Choroid plexus epithelial cell (primary cell): ENCODE results near the gene VPS39.

Experiments
- DNase-seq: peaks from one replicate; pipeline ENCODE4 v3.0.0-alpha.2; 2010; ENCODE audit warnings: low read depth
- H3K4me3 ChIP-seq: 2 replicates; pipeline ENCODE4 v1.5.1; 2011; ENCODE audit warnings: low read depth, mild to moderate bottlenecking, control low read depth, low read length, moderate library complexity
- TF ChIP-seq, protein P1 (sequence below): conservative IDR thresholded peaks from 2 replicates; pipeline ENCODE4 v1.5.1; 2011; ENCODE audit warnings: low read depth, mild to moderate bottlenecking, control low read depth, inconsistent platforms, low read length, moderate library complexity

The VPS39 gene

DNA sequence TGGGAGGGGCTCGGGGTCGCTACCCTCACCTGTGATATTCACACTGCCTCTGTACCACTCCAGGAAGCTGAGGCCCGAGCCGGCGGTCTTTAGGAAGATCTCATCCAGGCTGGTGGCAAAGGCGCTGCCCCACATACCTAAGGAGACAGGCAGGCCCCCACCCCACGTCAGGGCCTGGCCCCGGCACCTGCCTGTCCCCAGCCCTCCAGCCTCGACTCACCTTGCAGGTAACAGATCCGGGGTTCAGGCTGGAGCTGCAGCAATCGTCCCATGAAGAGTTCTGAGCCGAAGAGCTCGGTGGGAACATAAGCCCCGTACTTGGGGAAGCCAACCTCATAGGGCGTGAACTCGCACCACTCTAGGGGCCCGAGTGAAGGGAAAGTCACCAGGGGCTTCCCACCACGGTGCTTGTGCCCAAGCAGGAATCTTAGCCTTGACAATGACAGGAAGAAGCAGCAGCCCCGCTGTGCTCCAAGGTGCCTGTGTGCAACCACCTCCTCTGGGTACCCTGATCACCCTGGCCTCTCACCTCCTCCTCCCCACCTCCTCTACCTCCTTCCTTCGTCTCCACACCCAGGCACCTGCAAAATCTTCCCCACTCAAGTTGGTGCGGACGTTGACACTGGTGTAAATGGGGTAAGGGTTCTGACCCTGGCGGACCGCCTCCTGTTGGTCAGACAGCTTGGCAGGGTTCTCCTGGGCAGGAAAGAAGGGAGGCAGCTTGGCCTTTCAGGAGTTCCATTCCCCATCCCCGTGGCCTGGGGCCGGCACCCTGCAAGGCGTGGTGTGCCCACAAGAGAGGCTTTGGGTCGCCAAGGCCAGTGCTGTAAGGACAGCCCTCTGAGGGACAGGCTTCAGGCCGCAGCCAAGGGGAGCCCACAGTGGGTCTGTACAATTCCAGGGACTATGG, 62.3 kb downstream of the VPS39 start:
- H3K4me3 ChIP-seq = no peak overlapping the region
- TF ChIP-seq, protein P1, sequence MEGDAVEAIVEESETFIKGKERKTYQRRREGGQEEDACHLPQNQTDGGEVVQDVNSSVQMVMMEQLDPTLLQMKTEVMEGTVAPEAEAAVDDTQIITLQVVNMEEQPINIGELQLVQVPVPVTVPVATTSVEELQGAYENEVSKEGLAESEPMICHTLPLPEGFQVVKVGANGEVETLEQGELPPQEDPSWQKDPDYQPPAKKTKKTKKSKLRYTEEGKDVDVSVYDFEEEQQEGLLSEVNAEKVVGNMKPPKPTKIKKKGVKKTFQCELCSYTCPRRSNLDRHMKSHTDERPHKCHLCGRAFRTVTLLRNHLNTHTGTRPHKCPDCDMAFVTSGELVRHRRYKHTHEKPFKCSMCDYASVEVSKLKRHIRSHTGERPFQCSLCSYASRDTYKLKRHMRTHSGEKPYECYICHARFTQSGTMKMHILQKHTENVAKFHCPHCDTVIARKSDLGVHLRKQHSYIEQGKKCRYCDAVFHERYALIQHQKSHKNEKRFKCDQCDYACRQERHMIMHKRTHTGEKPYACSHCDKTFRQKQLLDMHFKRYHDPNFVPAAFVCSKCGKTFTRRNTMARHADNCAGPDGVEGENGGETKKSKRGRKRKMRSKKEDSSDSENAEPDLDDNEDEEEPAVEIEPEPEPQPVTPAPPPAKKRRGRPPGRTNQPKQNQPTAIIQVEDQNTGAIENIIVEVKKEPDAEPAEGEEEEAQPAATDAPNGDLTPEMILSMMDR = no peak

DNA sequence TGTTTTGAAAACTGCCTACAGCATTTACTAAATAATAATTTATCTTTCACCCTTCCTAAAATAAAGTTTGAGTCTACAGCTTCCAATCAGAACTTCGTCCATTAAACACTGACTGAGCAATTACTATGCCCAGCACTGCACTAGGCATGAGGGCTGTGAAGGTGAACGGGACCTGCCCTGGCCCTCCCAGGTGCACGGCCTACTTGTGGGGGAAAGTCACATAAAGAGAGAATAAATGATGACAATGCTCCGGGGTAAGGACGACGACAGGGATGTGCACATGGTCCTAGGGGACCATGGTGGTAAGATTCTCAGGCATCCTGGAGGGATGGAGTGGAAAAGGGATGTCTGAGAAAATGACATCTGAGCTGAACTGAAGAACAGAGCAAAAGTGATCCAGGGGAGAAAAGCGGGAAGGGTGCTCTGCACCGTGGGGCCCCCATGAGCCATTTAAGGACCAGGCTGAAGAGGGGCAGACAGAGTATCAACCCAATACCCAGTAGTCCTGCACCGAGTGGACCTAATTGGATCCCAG, 63.2 kb downstream of the VPS39 start:
- DNase-seq = no peak
- TF ChIP-seq, protein P1 = no peak
- no peak overlapping the region for H3K4me3 ChIP-seq

More for the DNA sequence above, 62.3 kb downstream of the VPS39 start:
- no peak for DNase-seq

- TF ChIP-seq, protein P1 = no peak
- no peak for DNase-seq
- H3K4me3 ChIP-seq = no peak overlapping the region
Observed at GRCh38 chr15:42143866-42144625, 64.1 kb downstream of the VPS39 start.

GRCh38 chr15:42143356-42143755, 64.7 kb downstream of the VPS39 start:
- H3K4me3 ChIP-seq = no peak overlapping the region
- TF ChIP-seq, protein P1 = no peak

GRCh38 chr15:42141795-42142667, 66.1 kb downstream of the VPS39 start:
- DNase-seq = no peak
- no peak overlapping the region for H3K4me3 ChIP-seq
- TF ChIP-seq, protein P1 = no peak

More at GRCh38 chr15:42143356-42143755, 64.7 kb downstream of the VPS39 start:
- no peak for DNase-seq

GRCh38 chr15:42141246-42141645, 66.9 kb downstream of the VPS39 start:
- TF ChIP-seq, protein P1 = no peak
- H3K4me3 ChIP-seq = no peak overlapping the region
- DNase-seq = no peak
